Transverse colon (tissue), 4 donors: ENCODE measurements around the gene PSKH1. TPM values are rescaled to one million over a fixed set of nuclear protein-coding genes. Genes with fewer than 3 reads are reported as not detected.

Source experiments
- DNase-seq: peaks from one replicate; pipeline ENCODE4 v3.0.0-alpha.2; 2019
- H3K27ac ChIP-seq, 4 donors: fragments of 200-600 bp; sonication (generic); 2 replicates each; pipeline ENCODE4 v1.5.1; 2016 to 2018; ENCODE audit warnings: inconsistent platforms in 4 of 4
- H3K27me3 ChIP-seq: fragments of 200-600 bp; sonication (generic); 2 replicates; pipeline ENCODE4 v1.5.1; 2017; ENCODE audit warnings: inconsistent platforms
- H3K36me3 ChIP-seq, 4 donors: fragments of 200-600 bp; sonication (generic); 2 replicates each; pipeline ENCODE4 v1.5.1; 2017 to 2019; ENCODE audit warnings: inconsistent platforms in 4 of 4
- H3K4me1 ChIP-seq, 4 donors: fragments of 200-600 bp; sonication (generic); 2 replicates each; pipeline ENCODE4 v1.5.1; 2017 to 2020; ENCODE audit warnings: inconsistent platforms in 4 of 4
- H3K4me3 ChIP-seq, 4 donors: fragments of 200-600 bp; sonication (generic); 1 replicate in 1 of 4; 2 replicates in 3 of 4; pipeline versions ENCODE4 v1.5.1 to v1.6.1; 2017 to 2019; ENCODE audit warnings: inconsistent platforms in 4 of 4
- H3K9me3 ChIP-seq, 2 donors: fragments of 200-600 bp; sonication (generic); 2 replicates each; pipeline ENCODE4 v1.5.1; 2017 to 2019; ENCODE audit warnings: inconsistent platforms in 2 of 2
- EP300 ChIP-seq: sonication (generic); formaldehyde crosslinking; IDR thresholded peaks from one replicate; pipeline ENCODE4 v1.6.1; 2017; ENCODE audit warnings: antibody characterized with exemption, low read depth
- POLR2A ChIP-seq: fragments of 450-650 bp; IDR thresholded peaks from one replicate; pipeline ENCODE4 v1.6.1; 2016; ENCODE audit warnings: antibody characterized with exemption, mild to moderate bottlenecking, moderate library complexity
- POLR2AphosphoS5 ChIP-seq, 3 donors: sonication (generic); formaldehyde crosslinking; IDR thresholded peaks; one replicate each; pipeline ENCODE4 v1.6.1; 2016; ENCODE audit warnings: antibody characterized with exemption in 3 of 3
- WGBS, 2 donors: methylation state at CpG; one replicate each; pipeline ENCODE4 v1.1.5; 2018; ENCODE audit warnings: low coverage in 1 of 2; 5-methylcytosine and 5-hydroxymethylcytosine counted together
- in situ Hi-C, 4 donors: fragments of 200-750 bp; cut with MboI; loops; one replicate each; pipeline versions ENCODE4 v1.15.0 to v1.15.1; 2017; ENCODE audit warnings: low sequenced_read_pairs in 3 of 4, low pct_ligation_motif_present in 1 of 4, low pct_unique_long_range_greater_than_20kb in 1 of 4
- intact Hi-C: fragments of 100-400 bp; cut with DNase I; formaldehyde crosslinking; loops from one replicate; pipeline ENCODE4 v1.15.1; 2023; ENCODE audit warnings: low total_unique reads
- total RNA-seq, 4 donors: library from RNA; depleted of rRNA; stranded (reverse); fragments of >200 nt; gene quantifications; one replicate each; pipeline ENCODE4 v1.1.0, GENCODE V29; 2016
- TF ChIP-seq, protein P1 (sequence below), 5 experiments: fragments of 200-600 bp in 3 of 5; fragments of 450-650 bp in 2 of 5; sonication (generic) in 3 of 5; IDR thresholded peaks; 1 replicate in 2 of 5; 2 replicates in 3 of 5; pipeline ENCODE4 v1.5.1; 2016 to 2017; ENCODE audit warnings: antibody characterized with exemption in 5 of 5, inconsistent platforms in 3 of 5, mild to moderate bottlenecking in 2 of 5, moderate library complexity in 1 of 5

The PSKH1 gene
- total RNA-seq, 4 donors from 2014 or later, result 24.1 to 132 (median 56.2) TPM

- Histone ChIP-seq H3K9me3 (no peaks in the 10 kb centered on the region), H3K27me3 (no peaks in the 10 kb centered on the region), H3K36me3 (peaks cover 0 to 14% (median 4%) of the 10 kb centered on the region in 4 donors), H3K4me1 (peaks cover 17 to 27% (median 21%) of the 10 kb centered on the region in 4 donors), H3K4me3 (no peak overlapping the region), H3K27ac (no peak overlapping the region)
- no peak for DNase-seq
- in situ Hi-C loops, result no loop called here
- WGBS, 2 donors, result 74% methylated on average over 3 of the region's 3 CpGs; no CpG with 5 or more reads in 1 of the 2 donors
- intact Hi-C loops, result no loop called here
- TF ChIP-seq EP300, result no peak
- TF ChIP-seq POLR2A, result no peak
- TF ChIP-seq POLR2AphosphoS5 (IDR thresholded peaks at IDR 0.05), result no peak
- TF ChIP-seq, protein P1, sequence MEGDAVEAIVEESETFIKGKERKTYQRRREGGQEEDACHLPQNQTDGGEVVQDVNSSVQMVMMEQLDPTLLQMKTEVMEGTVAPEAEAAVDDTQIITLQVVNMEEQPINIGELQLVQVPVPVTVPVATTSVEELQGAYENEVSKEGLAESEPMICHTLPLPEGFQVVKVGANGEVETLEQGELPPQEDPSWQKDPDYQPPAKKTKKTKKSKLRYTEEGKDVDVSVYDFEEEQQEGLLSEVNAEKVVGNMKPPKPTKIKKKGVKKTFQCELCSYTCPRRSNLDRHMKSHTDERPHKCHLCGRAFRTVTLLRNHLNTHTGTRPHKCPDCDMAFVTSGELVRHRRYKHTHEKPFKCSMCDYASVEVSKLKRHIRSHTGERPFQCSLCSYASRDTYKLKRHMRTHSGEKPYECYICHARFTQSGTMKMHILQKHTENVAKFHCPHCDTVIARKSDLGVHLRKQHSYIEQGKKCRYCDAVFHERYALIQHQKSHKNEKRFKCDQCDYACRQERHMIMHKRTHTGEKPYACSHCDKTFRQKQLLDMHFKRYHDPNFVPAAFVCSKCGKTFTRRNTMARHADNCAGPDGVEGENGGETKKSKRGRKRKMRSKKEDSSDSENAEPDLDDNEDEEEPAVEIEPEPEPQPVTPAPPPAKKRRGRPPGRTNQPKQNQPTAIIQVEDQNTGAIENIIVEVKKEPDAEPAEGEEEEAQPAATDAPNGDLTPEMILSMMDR (IDR thresholded peaks at IDR 0.05), result no peak
These were observed 21.8 kb upstream of the PSKH1 start for GRCh38 chr16:67871256-67871655.

DNA sequence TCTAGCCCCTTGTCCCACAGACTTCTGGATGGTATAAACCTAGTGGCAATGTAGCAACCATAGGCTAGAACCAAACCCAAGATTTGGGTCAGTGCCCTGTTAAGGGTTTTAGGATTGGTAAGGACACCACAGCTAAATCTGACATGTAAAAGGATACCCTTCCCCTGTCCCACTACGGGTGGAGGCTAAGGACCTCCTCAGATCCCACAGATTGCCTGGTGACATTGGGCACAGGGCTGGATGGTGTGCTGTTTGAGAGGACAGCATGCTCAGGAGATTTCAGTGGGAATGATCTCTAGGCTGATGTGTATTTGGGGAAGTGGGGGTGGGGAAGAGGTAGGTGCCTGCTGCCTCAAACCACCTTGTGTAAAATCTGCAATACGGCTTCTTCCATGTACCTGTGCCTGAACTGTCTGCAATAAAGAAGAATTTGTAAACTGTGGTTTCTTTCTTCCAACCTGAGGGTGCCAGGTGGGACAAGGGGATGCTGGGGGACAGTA is 20.9 kb upstream of the PSKH1 start:
- Histone ChIP-seq H3K27ac (peak overlapping the region; percentile 85 to 90 (median 88)), H3K27me3 (no peaks in the 10 kb centered on the region), H3K9me3 (no peaks in the 10 kb centered on the region), H3K36me3 (peaks cover 0 to 15% (median 3%) of the 10 kb centered on the region in 4 donors), H3K4me3 (peak overlapping the region in 3 of 4 donors; percentile 75 to 88 (median 86)), H3K4me1 (peaks cover 17 to 27% (median 21%) of the 10 kb centered on the region in 4 donors)
- 63% methylated on average over 2 of the region's 2 CpGs; no CpG with 5 or more reads in 1 of the 2 donors for WGBS, 2 donors
- no peak for DNase-seq
- in situ Hi-C loops (no loop called here), intact Hi-C loops (no loop called here)
- no peak for TF ChIP-seq POLR2A
- TF ChIP-seq, protein P1 (IDR thresholded peaks at IDR 0.05), result no peak
- TF ChIP-seq POLR2AphosphoS5 (IDR thresholded peaks at IDR 0.05), result no peak
- TF ChIP-seq EP300, result no peak

GRCh38 chr16:67872631-67873434 is 20.2 kb upstream of the PSKH1 start, which contains the start of gene EDC4:
TSS of gene EDC4 (plus strand) at chr16:67873052. CDS start at chr16:67873262, 210 bp downstream.
- Histone ChIP-seq H3K27me3 (no peaks in the 10 kb centered on the region), H3K36me3 (peaks cover 0 to 20% (median 3%) of the 10 kb centered on the region in 4 donors), H3K9me3 (no peaks in the 10 kb centered on the region), H3K4me1 (peaks cover 17 to 27% (median 21%) of the 10 kb centered on the region in 4 donors), H3K4me3 (peak within 1 kb of the TSS; percentile 75 to 96 (median 87)), H3K27ac (peak within 1 kb of the TSS; percentile 85 to 90 (median 88))
- peak; percentile 88 for DNase-seq
- in situ Hi-C loops (no loop called here), intact Hi-C loops (no loop called here)
- WGBS, 2 donors, result 0% methylated on average over 56 of the region's 72 CpGs; no CpG with 5 or more reads in 1 of the 2 donors
- TF ChIP-seq, protein P1 (IDR thresholded peaks at IDR 0.05), result no peak
- TF ChIP-seq POLR2AphosphoS5 (IDR thresholded peaks at IDR 0.05) (peak; percentile 57 to 88 (median 83)), POLR2A (peak; percentile 74)
